22Rv1 (cell line): ENCODE data around the gene GSTO1.

Experiments
- ZFX ChIP-seq: fragments of 450-650 bp; IDR thresholded peaks from 2 replicates; pipeline ENCODE4 v1.6.1; 2017; ENCODE audit warnings: antibody characterized with exemption, borderline replicate concordance
- TF ChIP-seq, protein P1 (sequence below): fragments of 450-650 bp; IDR thresholded peaks from 2 replicates; pipeline ENCODE4 v1.5.1; 2017; ENCODE audit warnings: mild to moderate bottlenecking

DNA sequence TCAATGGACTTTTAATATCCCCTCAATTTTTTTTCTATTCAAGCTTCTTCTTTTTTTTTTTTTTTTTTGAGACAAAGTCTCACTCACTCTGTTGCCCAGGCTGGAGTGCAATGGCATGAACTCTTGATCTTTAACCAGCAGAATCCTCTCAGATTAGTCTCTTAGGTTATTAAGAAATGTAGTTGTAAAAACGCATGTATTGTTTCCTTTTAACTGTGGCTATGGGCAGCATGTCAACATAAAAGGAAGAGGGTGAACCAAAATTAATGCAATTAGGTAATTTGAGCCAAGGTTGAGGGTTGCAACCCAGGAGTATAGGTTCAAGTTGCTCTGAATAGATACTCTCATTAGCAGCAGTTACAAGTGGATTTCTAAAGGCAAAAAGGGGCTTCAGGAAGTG, 4.3 kb upstream of the GSTO1 start:
- TF ChIP-seq, protein P1, sequence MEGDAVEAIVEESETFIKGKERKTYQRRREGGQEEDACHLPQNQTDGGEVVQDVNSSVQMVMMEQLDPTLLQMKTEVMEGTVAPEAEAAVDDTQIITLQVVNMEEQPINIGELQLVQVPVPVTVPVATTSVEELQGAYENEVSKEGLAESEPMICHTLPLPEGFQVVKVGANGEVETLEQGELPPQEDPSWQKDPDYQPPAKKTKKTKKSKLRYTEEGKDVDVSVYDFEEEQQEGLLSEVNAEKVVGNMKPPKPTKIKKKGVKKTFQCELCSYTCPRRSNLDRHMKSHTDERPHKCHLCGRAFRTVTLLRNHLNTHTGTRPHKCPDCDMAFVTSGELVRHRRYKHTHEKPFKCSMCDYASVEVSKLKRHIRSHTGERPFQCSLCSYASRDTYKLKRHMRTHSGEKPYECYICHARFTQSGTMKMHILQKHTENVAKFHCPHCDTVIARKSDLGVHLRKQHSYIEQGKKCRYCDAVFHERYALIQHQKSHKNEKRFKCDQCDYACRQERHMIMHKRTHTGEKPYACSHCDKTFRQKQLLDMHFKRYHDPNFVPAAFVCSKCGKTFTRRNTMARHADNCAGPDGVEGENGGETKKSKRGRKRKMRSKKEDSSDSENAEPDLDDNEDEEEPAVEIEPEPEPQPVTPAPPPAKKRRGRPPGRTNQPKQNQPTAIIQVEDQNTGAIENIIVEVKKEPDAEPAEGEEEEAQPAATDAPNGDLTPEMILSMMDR, result no peak
- TF ChIP-seq ZFX, result no peak
